Thyroid gland (tissue), 4 donors: Measurements from ENCODE around the gene PITX3. TPM values are rescaled to one million over a fixed set of nuclear protein-coding genes. Genes with fewer than 3 reads are reported as not detected.
A peak's percentile ranks its signal among the peaks of the same experiment; 100 is the strongest.

Experiments
- DNase-seq, 2 donors: peaks; one replicate each; pipeline ENCODE4 v3.0.0-alpha.2; 2019
- H3K27ac ChIP-seq, 3 donors: fragments of 200-600 bp; sonication (generic); 1 replicate in 2 of 3; 2 replicates in 1 of 3; pipeline ENCODE4 v1.5.1; 2016 to 2019; ENCODE audit warnings: mild to moderate bottlenecking in 1 of 3, moderate library complexity in 1 of 3
- H3K27me3 ChIP-seq: fragments of 200-600 bp; sonication (generic); one replicate; pipeline ENCODE4 v1.5.1; 2019
- H3K36me3 ChIP-seq, 2 donors: fragments of 200-600 bp; sonication (generic); one replicate each; pipeline ENCODE4 v1.5.1; 2016 to 2019
- H3K4me1 ChIP-seq, 2 donors: fragments of 200-600 bp; sonication (generic); one replicate each; pipeline ENCODE4 v1.5.1; 2017 to 2019
- H3K4me3 ChIP-seq, 3 donors: fragments of 200-600 bp; sonication (generic); replicated peaks in 1 of 3; 1 replicate in 2 of 3; 2 replicates in 1 of 3; pipeline ENCODE4 v1.5.1; 2016; ENCODE audit warnings: mild to moderate bottlenecking in 1 of 3
- H3K9me3 ChIP-seq: fragments of 200-600 bp; sonication (generic); one replicate; pipeline ENCODE4 v1.5.1; 2017
- CTCF ChIP-seq, 6 experiments: fragments of 200-600 bp in 3 of 6; fragments of 450-650 bp in 3 of 6; sonication (generic) in 3 of 6; IDR thresholded peaks; one replicate each; pipeline ENCODE4 v1.5.1; 2016 to 2019; ENCODE audit warnings: antibody characterized with exemption in 6 of 6, mild to moderate bottlenecking in 2 of 6, inconsistent platforms in 1 of 6, moderate library complexity in 1 of 6
- POLR2A ChIP-seq, 2 donors: fragments of 450-650 bp; IDR thresholded peaks; one replicate each; pipeline ENCODE4 v1.6.1; 2017; ENCODE audit warnings: antibody characterized with exemption in 2 of 2, mild to moderate bottlenecking in 2 of 2, moderate library complexity in 1 of 2
- WGBS, 2 donors: methylation state at CpG; one replicate each; pipeline ENCODE4 v1.1.5; 2017; 5-methylcytosine and 5-hydroxymethylcytosine counted together
- intact Hi-C: fragments of 100-400 bp; cut with DNase I; formaldehyde crosslinking; loops from one replicate; pipeline ENCODE4 v1.15.1; 2023
- total RNA-seq, 4 donors: library from RNA; depleted of rRNA; stranded (reverse); fragments of >200 nt; gene quantifications; one replicate each; pipeline ENCODE4 v1.2.3, GENCODE V29; 2016

The PITX3 gene
- total RNA-seq, 4 donors from 2014 or later = 0.45 TPM; not detected in 3

- Histone ChIP-seq H3K4me3 (no peak overlapping the region), H3K4me1 (peaks cover 39 to 56% of the 10 kb centered on the region in 2 donors), H3K9me3 (no peaks in the 10 kb centered on the region), H3K27me3 (no peaks in the 10 kb centered on the region), H3K27ac (peak overlapping the region in 2 of 3 donors; percentile 60 to 70), H3K36me3 (no peaks in the 10 kb centered on the region)
- 47 to 48% methylated on average over 3 of the region's 3 CpGs for WGBS, 2 donors
- intact Hi-C loops = no loop called here
- TF ChIP-seq POLR2A (IDR thresholded peaks at IDR 0.05) = no peak
- TF ChIP-seq CTCF (IDR thresholded peaks at IDR 0.05) = no peak
- no peak for DNase-seq
Observed at GRCh38 chr10:102269017-102269416, 27.7 kb upstream of the PITX3 start.

GRCh38 chr10:102268375-102268888, 27.1 kb upstream of the PITX3 start:
- no peak overlapping the region for H3K4me3 ChIP-seq
- peak; percentile 11 to 19 for DNase-seq
- H3K4me1 ChIP-seq = peaks cover 33 to 50% of the 10 kb centered on the region in 2 donors
- H3K9me3 ChIP-seq = no peaks in the 10 kb centered on the region
- no peak for TF ChIP-seq POLR2A (IDR thresholded peaks at IDR 0.05)
- TF ChIP-seq CTCF (IDR thresholded peaks at IDR 0.05) = peak in 4 of 6 experiments; percentile 26 to 43 (median 32)
- intact Hi-C loops = no loop called here
- H3K27me3 ChIP-seq = no peaks in the 10 kb centered on the region
- peak overlapping the region; percentile 48 to 70 (median 66) for H3K27ac ChIP-seq
- H3K36me3 ChIP-seq = no peaks in the 10 kb centered on the region

- H3K27ac ChIP-seq = peak overlapping the region; percentile 48 to 70 (median 66)
- H3K4me3 ChIP-seq = no peak overlapping the region
- intact Hi-C loops = no loop called here
Observed at GRCh38 chr10:102267748-102268147, 26.4 kb upstream of the PITX3 start.

GRCh38 chr10:102266670-102267069, 25.4 kb upstream of the PITX3 start:
- no peak for DNase-seq
- 89 to 92% methylated on average over 3 of the region's 3 CpGs for WGBS, 2 donors
- Histone ChIP-seq H3K27me3 (no peaks in the 10 kb centered on the region), H3K27ac (peak overlapping the region in 2 of 3 donors; percentile 66 to 70), H3K4me3 (no peak overlapping the region), H3K36me3 (no peaks in the 10 kb centered on the region), H3K9me3 (no peaks in the 10 kb centered on the region), H3K4me1 (peaks cover 29 to 55% of the 10 kb centered on the region in 2 donors)
- no peak for TF ChIP-seq POLR2A (IDR thresholded peaks at IDR 0.05)
- intact Hi-C loops = no loop called here

More at GRCh38 chr10:102267748-102268147, 26.4 kb upstream of the PITX3 start:
- DNase-seq = no peak
- Histone ChIP-seq H3K4me1 (peaks cover 26 to 49% of the 10 kb centered on the region in 2 donors), H3K36me3 (no peaks in the 10 kb centered on the region), H3K9me3 (no peaks in the 10 kb centered on the region), H3K27me3 (no peaks in the 10 kb centered on the region)
- no peak for TF ChIP-seq POLR2A (IDR thresholded peaks at IDR 0.05)
- no peak for TF ChIP-seq CTCF (IDR thresholded peaks at IDR 0.05)

GRCh38 chr10:102264371-102264770, 23.1 kb upstream of the PITX3 start:
- intact Hi-C loops = no loop called here
- peaks cover 0 to 17% of the 10 kb centered on the region in 2 donors for H3K36me3 ChIP-seq
- H3K27ac ChIP-seq = no peak overlapping the region
- no peaks in the 10 kb centered on the region for H3K9me3 ChIP-seq
- H3K4me1 ChIP-seq = peaks cover 29 to 51% of the 10 kb centered on the region in 2 donors
- H3K4me3 ChIP-seq = no peak overlapping the region
- no peaks in the 10 kb centered on the region for H3K27me3 ChIP-seq
- DNase-seq = no peak
- TF ChIP-seq CTCF (IDR thresholded peaks at IDR 0.05) = no peak
- TF ChIP-seq POLR2A (IDR thresholded peaks at IDR 0.05) = no peak
- WGBS, 2 donors = 88 to 90% methylated on average over 4 of the region's 4 CpGs
